HTERT RPE-1 (cell line): ENCODE data around the gene LAX1.
"Not testable (repeated sequence)": the region's sequence is repeated elsewhere in the genome, so short reads cannot be mapped to it uniquely, and the experiment has no call there.

Experiments used
- in situ Hi-C: fragments of 300-500 bp; cut with MboI; formaldehyde crosslinking; loops from 4 replicates; pipeline ENCODE4 v1.14.3; 2020; ENCODE audit warnings: low sequenced_read_pairs

The LAX1 gene, protein sequence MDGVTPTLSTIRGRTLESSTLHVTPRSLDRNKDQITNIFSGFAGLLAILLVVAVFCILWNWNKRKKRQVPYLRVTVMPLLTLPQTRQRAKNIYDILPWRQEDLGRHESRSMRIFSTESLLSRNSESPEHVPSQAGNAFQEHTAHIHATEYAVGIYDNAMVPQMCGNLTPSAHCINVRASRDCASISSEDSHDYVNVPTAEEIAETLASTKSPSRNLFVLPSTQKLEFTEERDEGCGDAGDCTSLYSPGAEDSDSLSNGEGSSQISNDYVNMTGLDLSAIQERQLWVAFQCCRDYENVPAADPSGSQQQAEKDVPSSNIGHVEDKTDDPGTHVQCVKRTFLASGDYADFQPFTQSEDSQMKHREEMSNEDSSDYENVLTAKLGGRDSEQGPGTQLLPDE

DNA sequence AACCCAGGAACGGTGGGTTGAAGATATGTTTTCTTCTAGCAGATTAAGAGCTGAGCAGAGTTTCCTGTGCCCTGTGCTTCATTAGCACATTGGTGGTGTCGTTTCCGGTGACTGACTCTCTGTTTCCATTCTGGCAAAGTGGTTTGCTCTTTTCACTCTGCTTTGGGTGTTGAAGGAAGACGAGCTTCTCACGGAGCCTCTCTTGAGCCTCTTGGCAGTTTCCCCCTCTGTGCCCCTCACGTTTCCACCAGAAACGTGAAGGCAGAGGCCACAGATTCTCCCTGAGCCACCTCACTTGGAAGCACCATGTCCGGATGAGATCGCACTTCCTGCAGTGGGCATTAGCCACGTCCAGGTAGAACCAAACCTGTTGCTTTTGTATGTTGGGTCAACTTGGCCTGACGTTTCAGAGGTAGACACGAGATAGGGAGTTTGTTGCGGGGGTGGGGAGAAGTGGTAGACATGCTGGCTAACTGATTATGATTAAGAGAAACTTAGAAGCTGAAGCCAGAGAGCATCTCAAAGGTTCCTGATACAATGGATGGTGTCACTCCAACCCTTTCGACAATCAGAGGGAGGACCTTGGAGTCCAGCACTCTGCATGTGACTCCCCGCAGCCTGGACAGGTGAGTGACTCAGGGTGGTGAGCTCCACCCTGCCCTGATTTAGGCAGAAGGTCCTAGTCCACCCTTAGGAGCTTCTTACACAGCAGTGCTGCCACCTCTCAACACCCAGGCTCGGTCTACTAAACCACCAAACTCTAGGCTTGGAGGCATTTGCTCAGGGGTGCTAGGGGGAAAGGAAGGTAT lies at the start of gene LAX1:
LAX1 (plus strand) TSS at position 155 of the 809 bp plus-strand sequence; CDS start at position 538, 383 bp downstream.
- in situ Hi-C loops, result no loop called here

- in situ Hi-C loops, result no loop called here
Measured at GRCh38 chr1:203717120-203717519, 47.9 kb upstream of the LAX1 start.

GRCh38 chr1:203720242-203720641 lies 44.7 kb upstream of the LAX1 start:
- in situ Hi-C loops, result no loop called here

GRCh38 chr1:203722909-203723308 lies 42.1 kb upstream of the LAX1 start:
- in situ Hi-C loops, result no loop called here

GRCh38 chr1:203726417-203726867 lies 38.5 kb upstream of the LAX1 start:
- in situ Hi-C loops, result no loop called here

DNA sequence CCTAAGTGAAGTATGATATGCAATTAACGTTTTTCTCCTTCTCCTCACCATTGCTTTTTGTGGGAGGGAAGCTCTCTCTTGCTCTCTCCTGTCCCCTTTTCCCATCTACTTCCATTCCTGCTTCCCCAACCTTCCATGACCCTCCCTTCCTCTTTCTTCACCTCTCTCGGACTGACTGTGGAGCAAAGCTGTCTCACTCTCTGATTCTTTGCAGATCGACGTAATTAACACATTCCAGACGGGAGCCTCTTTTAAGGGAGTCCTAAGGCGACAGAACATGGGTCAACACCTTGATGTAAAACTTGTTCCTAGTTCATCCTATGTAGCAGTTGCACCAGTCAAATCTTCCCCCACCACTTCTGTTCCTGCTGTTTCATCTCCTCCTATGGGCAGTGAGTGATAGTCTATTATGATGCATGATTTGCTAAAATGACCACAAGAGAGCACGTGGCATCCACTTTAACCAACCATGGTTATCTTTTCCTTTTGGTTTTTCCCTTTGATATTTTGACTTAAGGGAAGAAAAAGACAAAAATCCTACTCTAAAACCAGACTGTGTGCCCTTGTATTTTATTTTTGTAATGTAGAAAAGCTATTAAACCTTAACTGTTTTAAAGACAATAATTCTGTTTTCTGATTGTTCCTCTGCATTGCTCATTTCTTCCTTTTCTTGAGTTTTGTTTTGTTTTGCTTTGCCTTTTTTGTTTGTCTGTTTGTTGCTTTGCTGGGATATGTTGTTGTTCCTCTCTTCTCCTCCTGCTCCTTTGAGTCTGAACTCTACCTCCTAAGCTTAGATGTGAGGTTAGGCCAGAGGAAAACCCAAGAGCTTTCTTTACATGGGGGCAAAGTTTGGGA lies 31.7 kb upstream of the LAX1 start:
- in situ Hi-C loops, result no loop called here

GRCh38 chr1:203742436-203742835 lies 22.5 kb upstream of the LAX1 start:
- in situ Hi-C loops, result no loop called here

DNA sequence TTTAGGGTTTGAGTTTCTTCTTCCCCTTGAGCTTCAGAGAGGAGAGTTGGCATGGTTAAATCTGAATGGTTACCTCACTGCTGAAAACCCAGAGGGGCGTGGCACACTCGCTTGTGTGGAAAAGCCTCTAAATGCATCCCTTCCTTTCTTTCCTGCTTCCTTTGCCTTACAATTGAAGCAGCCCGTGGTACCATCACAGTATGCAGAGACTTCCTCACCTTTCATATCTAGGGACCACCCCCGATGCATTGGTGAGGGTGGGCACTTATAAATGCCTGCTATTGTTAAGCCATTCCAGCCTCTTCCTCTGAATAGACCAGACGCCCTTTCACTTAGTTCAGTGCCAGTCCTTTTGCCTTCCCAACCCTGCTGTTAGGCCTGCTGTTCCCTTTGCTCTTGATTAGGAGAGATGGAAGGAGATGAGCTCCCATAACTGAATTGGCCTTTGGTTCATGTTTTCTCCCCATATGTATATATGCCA lies 21.9 kb upstream of the LAX1 start:
- in situ Hi-C loops, result no loop called here

GRCh38 chr1:203744075-203744972 lies 20.7 kb upstream of the LAX1 start:
- in situ Hi-C loops, result no loop called here

DNA sequence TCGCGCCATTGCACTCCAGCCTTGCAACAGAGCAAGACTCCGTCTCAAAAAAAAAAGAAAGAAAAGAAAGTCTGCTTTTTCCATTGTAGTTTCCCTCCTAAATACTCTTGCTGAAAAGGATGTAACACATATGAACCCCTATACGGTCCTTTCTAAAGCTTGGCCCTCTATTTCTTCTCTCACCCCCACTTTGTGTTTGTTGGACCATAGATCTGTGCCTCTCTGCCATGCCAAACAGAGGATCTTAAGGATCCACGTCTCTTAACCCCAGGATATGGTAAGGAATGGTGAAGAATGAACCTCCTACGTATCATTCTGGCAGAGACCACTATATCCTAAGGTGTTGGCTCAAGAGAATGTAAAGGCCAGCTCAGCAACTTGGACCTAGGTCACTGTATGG lies 18.7 kb upstream of the LAX1 start:
- in situ Hi-C loops, result no loop called here

DNA sequence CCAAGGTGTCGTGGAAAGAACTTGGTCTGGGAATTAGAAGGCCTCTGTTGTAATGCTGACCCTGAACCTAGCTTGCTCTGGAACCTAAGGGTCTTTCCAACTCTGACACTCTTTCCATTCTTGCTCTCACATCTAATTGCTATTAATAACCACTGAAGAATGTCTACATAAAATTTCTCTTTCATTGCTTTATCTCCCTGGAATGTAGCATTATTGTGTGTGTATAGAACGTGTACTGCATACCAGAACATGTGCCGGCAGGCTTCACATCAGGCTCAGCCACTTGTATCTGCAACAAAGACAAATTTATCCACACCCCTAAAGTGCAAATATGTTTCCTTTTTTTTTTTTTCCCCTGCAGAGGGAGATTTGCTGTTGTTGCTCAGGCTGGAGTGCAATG lies 13.9 kb upstream of the LAX1 start:
- in situ Hi-C loops, result no loop called here

GRCh38 chr1:203751618-203752361 lies 13.2 kb upstream of the LAX1 start:
- in situ Hi-C loops, result not testable (repeated sequence)

DNA sequence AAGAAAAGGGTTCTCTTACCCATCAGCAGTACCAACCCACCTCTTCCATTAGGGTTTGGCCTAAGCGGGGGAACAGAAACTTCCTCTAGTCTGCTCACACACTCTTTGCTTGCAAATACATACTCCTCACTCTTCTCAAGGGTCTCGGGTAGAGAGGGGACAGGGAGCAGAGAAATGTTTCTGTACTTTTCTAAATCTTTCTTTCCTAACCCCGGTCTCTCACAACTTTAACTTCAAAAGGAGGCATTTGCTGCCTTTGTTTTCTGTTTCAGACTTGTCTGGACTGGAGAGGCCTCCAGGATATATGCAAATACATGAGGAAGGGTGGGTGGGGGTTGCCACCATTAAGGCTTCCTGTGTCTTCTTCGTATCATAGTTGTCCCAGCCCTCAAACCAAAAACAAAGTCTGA lies 10.5 kb upstream of the LAX1 start:
- in situ Hi-C loops, result no loop called here

DNA sequence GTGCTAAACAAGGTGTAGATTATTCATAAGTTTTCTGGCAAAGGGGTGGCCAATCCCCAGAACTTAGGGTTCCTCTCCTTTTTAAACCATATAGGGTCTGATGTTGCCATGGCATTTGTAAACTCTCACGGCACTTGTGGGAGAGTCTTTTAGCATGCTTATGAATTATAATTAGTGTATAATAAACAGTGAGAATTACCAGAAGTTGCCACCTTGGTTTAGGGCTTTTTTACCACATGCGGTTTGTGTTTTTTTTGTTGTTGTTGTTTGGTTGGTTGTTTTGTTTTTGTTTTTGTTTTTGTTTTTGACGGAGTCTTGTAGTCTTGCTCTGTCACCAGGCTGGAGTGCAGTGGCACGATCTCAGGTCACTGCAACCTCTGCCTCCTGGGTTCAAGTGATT lies 8.9 kb upstream of the LAX1 start:
- in situ Hi-C loops, result no loop called here

DNA sequence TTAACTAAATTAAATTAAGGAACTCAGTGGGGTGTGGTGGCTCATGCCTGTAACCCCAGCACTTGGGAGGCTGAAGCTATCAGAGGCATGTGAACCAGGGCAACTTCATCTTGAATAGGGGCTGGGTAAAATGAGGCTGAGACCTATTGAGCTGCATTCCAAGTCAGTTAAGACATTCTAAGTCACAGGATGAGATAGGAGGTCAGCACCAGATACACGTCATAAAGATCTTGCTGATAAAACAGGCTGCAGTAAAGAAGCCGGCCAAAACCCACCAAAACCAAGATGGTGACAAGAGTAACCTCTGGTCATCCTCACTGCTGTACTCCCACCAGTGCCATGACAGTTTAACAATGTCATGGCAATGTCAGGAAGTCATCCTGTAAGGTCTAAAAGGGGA lies 6.2 kb upstream of the LAX1 start:
- in situ Hi-C loops, result not testable (repeated sequence)

DNA sequence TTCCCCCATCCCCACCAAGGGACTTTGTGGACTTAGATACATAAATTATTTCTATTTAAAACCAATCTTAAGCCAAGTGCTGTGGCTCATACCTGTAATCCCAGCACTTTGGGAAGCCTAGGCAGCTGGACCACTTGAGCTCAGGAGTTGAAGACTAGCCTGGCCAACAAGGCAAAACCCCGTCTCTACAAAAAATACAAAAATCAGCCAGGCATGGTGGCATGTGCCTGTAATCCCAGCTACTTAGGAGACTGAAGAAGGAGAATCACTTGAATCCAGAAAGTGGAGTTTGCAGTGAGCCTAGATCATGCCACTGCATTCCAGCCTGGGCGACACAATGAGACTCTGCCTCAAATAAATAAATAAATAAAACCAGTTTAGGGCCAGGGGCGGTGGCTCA lies 4.5 kb upstream of the LAX1 start:
- in situ Hi-C loops, result no loop called here

DNA sequence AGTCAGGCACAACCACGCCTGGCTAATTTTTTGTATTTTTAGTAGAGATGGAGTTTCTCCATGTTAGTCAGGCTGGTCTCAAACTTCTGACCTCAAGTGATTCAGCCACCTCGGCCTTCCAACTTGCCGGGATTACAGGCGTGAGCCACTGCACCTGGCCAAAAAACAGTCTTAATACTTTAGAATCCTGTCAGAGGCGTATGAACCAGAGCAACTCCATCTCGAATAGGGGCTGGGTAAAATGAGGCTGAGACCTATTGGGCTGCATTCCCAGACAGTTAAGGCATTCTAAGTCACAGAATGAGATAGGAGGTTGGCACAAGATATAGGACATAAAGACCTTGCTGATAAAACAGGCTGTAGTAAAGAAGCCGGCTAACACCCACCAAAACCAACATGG lies 3.0 kb upstream of the LAX1 start:
- in situ Hi-C loops, result not testable (repeated sequence)

DNA sequence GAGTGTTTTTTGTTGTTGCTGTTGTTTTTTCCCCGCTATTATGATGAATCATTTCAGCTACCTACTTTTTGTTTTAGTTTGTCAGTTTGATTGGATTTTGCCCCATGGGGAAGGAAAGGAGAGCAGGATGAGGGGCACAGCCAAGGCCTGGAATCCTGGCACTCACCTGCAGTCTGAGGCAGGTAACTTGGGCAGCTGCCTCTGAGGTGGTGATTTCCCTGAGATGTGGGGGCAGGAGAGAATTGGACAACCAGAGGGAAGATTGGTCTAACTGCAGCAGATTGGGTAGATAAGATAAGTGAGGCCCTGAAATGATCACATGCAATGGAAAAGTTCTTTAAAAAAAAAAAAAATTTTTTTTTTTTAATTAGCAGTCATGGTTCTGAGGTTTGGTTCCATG lies 1.5 kb upstream of the LAX1 start:
- in situ Hi-C loops, result no loop called here
